T-helper 17 cell (primary cell): ENCODE data around the gene OR10A4. TPM values are rescaled to one million over a fixed set of nuclear protein-coding genes. Genes with fewer than 3 reads are reported as not detected.
"Not testable (repeated sequence)": the region's sequence is repeated elsewhere in the genome, so short reads cannot be mapped to it uniquely, and the experiment has no call there.

Experiments
- ATAC-seq: fragments of 150-1000 bp; cut with Tn5 transposase; 2 replicates; pipeline ENCODE4 v1.10.0; 2021; ENCODE audit warnings: mild to moderate bottlenecking, moderate library complexity
- DNase-seq, 3 donors: peaks; one replicate each; pipeline versions ENCODE4 v3.0.0 to v3.0.0-alpha.2; 2020 to 2021
- H3K9me3 ChIP-seq: one replicate; pipeline ENCODE4 v1.7.0; 2013; ENCODE audit warnings: low read length, mild to moderate bottlenecking; ENCODE audit not compliant: control insufficient read depth, poor library complexity, severe bottlenecking
- H3K27ac Mint-ChIP-seq: one replicate; pipeline ENCODE4 v1.8.0; 2022; ENCODE audit warnings: mild to moderate bottlenecking, moderate library complexity, mixed read lengths
- H3K27me3 Mint-ChIP-seq: one replicate; pipeline ENCODE4 v1.8.0; 2022; ENCODE audit warnings: mixed read lengths
- H3K36me3 Mint-ChIP-seq: one replicate; pipeline ENCODE4 v1.8.0; 2022; ENCODE audit warnings: low read depth, mixed read lengths
- H3K4me1 Mint-ChIP-seq: one replicate; pipeline ENCODE4 v1.8.0; 2022; ENCODE audit warnings: mild to moderate bottlenecking, mixed read lengths
- H3K4me3 Mint-ChIP-seq: one replicate; pipeline ENCODE4 v1.8.0; 2022; ENCODE audit warnings: mild to moderate bottlenecking, moderate library complexity, mixed read lengths
- total RNA-seq, 4 donors: library from RNA in 2 of 4; stranded (reverse) in 2 of 4; gene quantifications; one replicate each; pipeline ENCODE4 v1.2.3 and lab custom pipeline; 2022 to 2026

OR10A4 gene
- total RNA-seq, 2 donors from 2014 or later: not detected

DNA sequence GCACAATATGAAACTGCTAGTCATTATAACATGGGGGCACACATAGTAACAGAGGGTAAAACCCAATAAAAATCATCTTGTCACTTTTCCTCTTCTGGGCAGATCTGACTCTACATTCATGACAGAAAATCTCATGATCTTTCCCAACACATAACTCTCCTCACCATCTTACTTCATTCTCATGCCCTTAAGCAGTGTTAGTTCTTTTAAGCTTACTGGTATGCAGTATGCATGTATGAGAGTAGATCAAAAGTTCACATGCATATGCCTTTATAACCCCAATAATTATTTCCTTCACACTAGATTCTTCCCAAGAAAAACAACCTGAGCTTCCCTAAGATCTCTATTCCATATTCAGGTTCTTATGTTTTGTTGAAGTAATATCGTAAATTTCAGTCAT is 5.1 kb upstream of the OR10A4 start:
- no peak overlapping the region for H3K4me3 Mint-ChIP-seq
- peaks cover 33% of the 10 kb centered on the region for H3K27me3 Mint-ChIP-seq
- DNase-seq (no peak), ATAC-seq (no peak)
- H3K4me1 Mint-ChIP-seq: no peaks in the 10 kb centered on the region
- no peaks in the 10 kb centered on the region for H3K9me3 ChIP-seq
- H3K27ac Mint-ChIP-seq: no peak overlapping the region
- H3K36me3 Mint-ChIP-seq: peaks cover 2% of the 10 kb centered on the region

DNA sequence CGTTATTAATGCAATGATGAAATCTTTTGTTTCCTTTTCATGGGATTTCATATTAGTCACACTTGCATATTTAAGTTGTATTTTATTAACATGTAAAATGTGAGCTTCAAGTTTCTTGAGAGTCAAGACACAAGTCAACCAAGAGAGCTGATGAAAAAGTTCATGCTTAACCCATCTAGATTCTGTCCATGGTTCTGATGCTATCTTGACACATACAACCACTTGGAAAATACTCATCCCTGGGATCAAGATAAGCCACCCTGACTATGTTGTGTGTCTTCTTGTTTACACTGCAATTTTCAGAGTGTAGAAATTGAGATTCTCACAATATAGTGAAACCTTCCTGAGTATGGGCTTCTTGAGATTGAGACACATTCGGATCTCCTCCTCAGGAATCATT is 664 bp upstream of the OR10A4 start:
- Mint-ChIP-seq H3K27ac (no peak overlapping the region), H3K4me3 (no peak overlapping the region), H3K27me3 (peaks cover 42% of the 10 kb centered on the region), H3K36me3 (peaks cover 2% of the 10 kb centered on the region), H3K4me1 (no peaks in the 10 kb centered on the region)
- H3K9me3 ChIP-seq: no peaks in the 10 kb centered on the region
- no peak for DNase-seq
- no peak for ATAC-seq

DNA sequence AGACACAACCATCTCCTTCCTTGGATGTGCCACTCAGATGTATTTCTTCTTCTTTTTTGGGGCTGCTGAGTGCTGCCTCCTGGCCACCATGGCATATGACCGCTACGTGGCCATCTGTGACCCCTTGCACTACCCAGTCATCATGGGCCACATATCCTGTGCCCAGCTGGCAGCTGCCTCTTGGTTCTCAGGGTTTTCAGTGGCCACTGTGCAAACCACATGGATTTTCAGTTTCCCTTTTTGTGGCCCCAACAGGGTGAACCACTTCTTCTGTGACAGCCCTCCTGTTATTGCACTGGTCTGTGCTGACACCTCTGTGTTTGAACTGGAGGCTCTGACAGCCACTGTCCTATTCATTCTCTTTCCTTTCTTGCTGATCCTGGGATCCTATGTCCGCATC is 489 bp downstream of the OR10A4 start:
- no peak for DNase-seq
- Mint-ChIP-seq H3K36me3 (no peaks in the 10 kb centered on the region), H3K27me3 (peaks cover 46% of the 10 kb centered on the region), H3K4me3 (no peak overlapping the region), H3K4me1 (no peaks in the 10 kb centered on the region), H3K27ac (no peak overlapping the region)
- ATAC-seq: no peak
- H3K9me3 ChIP-seq: no peaks in the 10 kb centered on the region

DNA sequence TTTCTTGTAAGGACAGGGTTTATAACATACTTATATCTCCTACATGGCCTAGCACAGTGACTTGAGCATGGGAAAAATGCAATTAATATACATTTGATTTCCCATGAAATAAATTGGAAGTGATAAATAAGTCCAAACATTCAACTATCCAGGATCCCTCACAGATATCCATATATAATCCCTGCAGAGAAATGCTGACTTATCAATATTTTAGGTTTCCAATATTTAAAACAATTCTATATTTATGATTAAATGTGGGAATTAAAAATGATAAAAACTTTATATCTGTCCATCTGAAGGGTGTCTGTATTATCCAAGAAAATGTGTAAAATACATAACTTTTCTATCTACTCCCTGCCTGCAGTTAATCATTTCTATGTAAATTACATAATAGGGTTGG is 6.3 kb downstream of the OR10A4 start:
- H3K27me3 Mint-ChIP-seq: peaks cover 56% of the 10 kb centered on the region
- no peaks in the 10 kb centered on the region for H3K9me3 ChIP-seq
- peaks cover 2% of the 10 kb centered on the region for H3K36me3 Mint-ChIP-seq
- H3K4me3 Mint-ChIP-seq: no peak overlapping the region
- no peak for DNase-seq
- H3K4me1 Mint-ChIP-seq: no peaks in the 10 kb centered on the region
- ATAC-seq: no peak
- no peak overlapping the region for H3K27ac Mint-ChIP-seq

DNA sequence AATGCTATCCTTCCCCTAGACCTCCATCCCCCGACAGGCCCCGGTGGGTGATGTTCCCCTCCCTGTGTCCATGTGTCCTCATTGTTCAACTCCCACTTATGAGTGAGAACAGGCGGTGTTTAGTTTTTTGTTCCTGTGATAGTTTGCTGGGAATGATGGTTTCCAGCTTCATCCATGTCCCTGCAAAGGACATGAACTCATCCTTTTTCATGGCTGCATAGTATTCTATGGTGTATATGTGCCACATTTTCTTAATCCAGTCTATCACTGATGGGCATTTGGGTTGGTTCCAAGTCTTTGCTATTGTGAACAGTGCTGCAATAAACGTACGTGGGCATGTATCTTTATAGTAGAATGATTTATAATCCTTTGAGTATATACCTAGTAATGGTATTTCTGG is 11.3 kb downstream of the OR10A4 start:
- ATAC-seq, H3K27ac Mint-ChIP-seq, DNase-seq, H3K4me1 Mint-ChIP-seq, H3K36me3 Mint-ChIP-seq, H3K4me3 Mint-ChIP-seq, H3K9me3 ChIP-seq: not testable (repeated sequence)
- peaks cover 56% of the 10 kb centered on the region for H3K27me3 Mint-ChIP-seq

DNA sequence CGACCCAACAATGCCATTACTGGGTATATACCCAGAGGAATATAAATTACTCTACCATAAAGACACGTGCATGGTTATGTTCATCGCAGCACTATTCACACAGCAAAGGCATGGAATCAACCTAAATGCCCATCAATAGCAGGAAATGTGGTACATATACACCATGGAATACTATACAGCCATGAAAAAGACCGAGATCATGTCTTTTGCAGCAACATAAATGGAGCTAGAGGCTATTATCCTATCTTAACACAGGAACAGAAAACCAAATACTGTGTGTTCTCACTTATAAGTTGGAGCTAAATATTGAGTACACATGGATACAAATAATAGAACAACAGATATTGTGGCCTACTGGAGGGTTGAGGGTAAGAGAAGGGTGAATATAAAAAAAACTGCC is 12.4 kb downstream of the OR10A4 start:
- no peaks in the 10 kb centered on the region for H3K9me3 ChIP-seq
- Mint-ChIP-seq H3K4me3 (no peak overlapping the region), H3K36me3 (peaks cover 2% of the 10 kb centered on the region), H3K4me1 (no peaks in the 10 kb centered on the region), H3K27ac (no peak overlapping the region), H3K27me3 (peaks cover 54% of the 10 kb centered on the region)
- DNase-seq (no peak), ATAC-seq (no peak)

DNA sequence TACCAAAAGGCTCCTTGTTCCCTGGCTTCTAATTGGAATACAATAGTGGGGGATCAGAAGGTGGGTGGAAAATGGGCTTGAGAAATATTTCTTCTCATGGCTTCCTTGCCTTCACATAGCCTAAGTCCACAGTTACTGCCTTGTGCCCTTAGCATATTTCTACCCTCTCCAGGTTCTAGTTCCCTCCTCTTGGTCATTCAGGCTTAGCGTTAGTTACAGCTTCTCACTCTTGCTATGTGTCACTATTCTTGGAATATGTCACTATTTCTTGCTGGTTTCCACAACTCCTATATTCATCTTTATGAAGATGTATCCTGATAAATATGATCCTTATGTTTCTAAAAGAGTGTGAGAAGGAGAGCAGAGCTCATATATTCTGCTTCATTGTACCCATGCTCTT is 13.4 kb downstream of the OR10A4 start:
- Mint-ChIP-seq H3K4me1 (no peaks in the 10 kb centered on the region), H3K36me3 (peaks cover 2% of the 10 kb centered on the region), H3K27me3 (peaks cover 50% of the 10 kb centered on the region), H3K27ac (no peak overlapping the region), H3K4me3 (no peak overlapping the region)
- no peak for DNase-seq
- ATAC-seq: no peak
- H3K9me3 ChIP-seq: no peaks in the 10 kb centered on the region

DNA sequence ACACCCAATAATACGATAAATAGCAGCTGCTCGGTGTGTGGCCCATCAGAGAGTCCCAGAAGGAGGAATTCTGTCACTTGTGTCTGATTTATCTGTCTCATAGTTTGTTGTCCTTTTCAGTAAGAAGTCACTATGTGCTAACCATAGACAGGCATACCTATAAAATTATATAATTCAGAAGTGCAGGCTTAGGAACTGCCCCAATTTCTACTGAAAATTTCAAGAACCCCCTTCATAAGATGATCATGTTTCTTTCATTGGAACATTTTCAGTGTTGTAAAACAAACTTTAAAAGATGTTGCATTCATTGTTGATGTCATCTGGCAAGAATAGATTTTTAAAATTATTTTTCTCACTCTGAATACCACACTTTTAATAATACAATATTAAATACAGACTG is 16.0 kb downstream of the OR10A4 start, which contains the start of gene OR2D2:
OR2D2 (minus strand) TSS at position 101 of the 400 bp plus-strand sequence; CDS start at position 101, 0 bp downstream.
- no peak within 1 kb of the TSS for H3K27ac Mint-ChIP-seq
- DNase-seq: no peak
- no peak within 1 kb of the TSS for H3K4me3 Mint-ChIP-seq
- H3K36me3 Mint-ChIP-seq: no peaks in the 10 kb centered on the region
- H3K27me3 Mint-ChIP-seq: peaks cover 46% of the 10 kb centered on the region
- H3K4me1 Mint-ChIP-seq: no peaks in the 10 kb centered on the region
- H3K9me3 ChIP-seq: no peaks in the 10 kb centered on the region
- no peak for ATAC-seq

DNA sequence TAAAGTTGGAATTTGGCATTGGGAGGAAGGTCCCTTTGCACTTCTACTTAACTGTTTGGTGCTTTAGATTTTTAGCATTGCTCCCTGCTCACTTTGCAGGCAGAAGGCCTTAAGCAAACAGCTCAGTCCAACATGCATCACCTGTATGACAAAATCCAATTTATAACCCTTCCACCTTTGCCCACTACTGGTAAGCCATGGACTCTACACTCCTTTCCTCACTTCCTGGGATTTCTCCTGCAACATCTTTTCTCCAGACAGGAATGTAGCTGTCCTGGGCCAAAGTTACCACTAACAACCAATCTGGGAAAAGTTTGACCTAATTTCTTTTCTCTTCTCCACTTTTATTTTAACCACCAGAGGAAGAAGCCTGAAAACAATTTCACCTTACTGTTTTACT is 17.7 kb downstream of the OR10A4 start:
- no peak overlapping the region for H3K4me3 Mint-ChIP-seq
- H3K4me1 Mint-ChIP-seq: no peaks in the 10 kb centered on the region
- ATAC-seq (no peak), DNase-seq (no peak)
- H3K27ac Mint-ChIP-seq: no peak overlapping the region
- peaks cover 62% of the 10 kb centered on the region for H3K27me3 Mint-ChIP-seq
- no peaks in the 10 kb centered on the region for H3K36me3 Mint-ChIP-seq
- no peaks in the 10 kb centered on the region for H3K9me3 ChIP-seq

DNA sequence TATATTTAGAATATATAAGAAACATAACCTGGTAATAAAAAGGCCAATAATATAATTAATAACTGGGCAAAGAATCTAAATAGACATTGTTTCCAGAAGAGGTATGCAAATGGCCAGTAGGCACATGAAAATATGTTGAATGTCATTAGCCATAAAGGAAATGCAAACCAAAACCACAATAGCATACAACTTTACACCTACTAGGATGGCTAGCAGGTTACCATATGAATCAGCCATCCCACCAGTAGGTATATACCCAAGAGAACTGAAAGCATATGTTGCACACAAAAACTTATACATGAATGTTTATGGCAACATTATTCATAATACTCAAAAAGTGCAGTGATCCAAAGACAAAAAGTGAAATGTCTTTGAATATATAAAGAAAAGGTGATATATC is 18.6 kb downstream of the OR10A4 start:
- H3K36me3 Mint-ChIP-seq: no peaks in the 10 kb centered on the region
- no peak overlapping the region for H3K4me3 Mint-ChIP-seq
- H3K27me3 Mint-ChIP-seq: peaks cover 61% of the 10 kb centered on the region
- no peak for ATAC-seq
- DNase-seq: no peak
- H3K27ac Mint-ChIP-seq: no peak overlapping the region
- H3K4me1 Mint-ChIP-seq: no peaks in the 10 kb centered on the region
- H3K9me3 ChIP-seq: no peaks in the 10 kb centered on the region

DNA sequence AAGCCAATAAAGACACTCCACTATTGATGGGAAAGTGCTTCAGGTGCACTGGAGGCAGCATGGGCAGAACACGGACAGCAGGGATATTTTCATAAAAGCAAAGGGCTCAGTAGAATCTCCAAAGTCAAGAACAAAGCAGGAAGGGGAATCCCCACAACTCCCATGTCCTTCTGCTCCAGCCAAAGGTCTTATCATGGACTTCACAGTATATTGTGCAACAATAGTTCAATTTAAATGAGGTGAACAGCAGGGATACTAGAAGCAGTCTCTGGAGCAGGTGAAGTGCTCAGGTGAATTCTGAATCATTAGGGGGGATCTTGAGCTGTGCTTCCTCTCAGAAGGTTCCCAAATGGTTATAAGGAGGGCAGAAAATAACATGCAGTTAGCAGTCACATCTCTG is 22.5 kb downstream of the OR10A4 start:
- Mint-ChIP-seq H3K27ac (no peak overlapping the region), H3K4me3 (no peak overlapping the region), H3K4me1 (no peaks in the 10 kb centered on the region), H3K36me3 (no peaks in the 10 kb centered on the region), H3K27me3 (peaks cover 46% of the 10 kb centered on the region)
- no peaks in the 10 kb centered on the region for H3K9me3 ChIP-seq
- ATAC-seq (no peak), DNase-seq (no peak)

DNA sequence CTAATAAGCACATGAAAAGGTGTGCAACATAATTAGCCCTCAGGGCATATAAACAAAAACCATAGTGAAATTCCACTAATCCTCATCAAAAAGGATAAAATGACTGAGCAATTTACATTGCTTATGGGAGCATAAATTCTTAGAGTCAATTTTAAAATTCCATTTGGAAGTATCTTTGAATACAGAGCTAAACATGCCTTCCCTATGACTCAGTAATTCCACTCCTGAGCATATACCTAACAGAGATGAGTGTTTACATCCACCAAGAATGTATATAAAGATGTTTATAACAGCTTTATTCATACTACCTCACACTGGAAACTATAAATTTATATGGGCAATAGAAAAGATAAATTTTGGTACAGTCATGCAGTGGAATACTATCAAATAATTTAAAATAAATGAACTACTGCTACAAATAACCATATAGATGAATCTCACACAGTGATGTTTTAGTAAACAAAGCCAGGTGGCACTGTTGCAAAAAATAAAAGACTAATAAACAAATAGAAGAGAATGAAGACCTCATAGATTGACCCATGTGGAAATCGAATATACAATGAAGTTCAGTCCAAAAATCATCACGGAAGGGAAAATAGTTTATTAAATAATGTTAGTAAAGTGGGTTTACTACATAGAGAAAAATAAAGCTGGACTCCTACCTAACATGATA is 24.0 kb downstream of the OR10A4 start:
- H3K4me1 Mint-ChIP-seq: no peaks in the 10 kb centered on the region
- no peak for DNase-seq
- H3K4me3 Mint-ChIP-seq: no peak overlapping the region
- ATAC-seq: no peak
- no peaks in the 10 kb centered on the region for H3K36me3 Mint-ChIP-seq
- no peak overlapping the region for H3K27ac Mint-ChIP-seq
- peaks cover 37% of the 10 kb centered on the region for H3K27me3 Mint-ChIP-seq
- no peaks in the 10 kb centered on the region for H3K9me3 ChIP-seq

DNA sequence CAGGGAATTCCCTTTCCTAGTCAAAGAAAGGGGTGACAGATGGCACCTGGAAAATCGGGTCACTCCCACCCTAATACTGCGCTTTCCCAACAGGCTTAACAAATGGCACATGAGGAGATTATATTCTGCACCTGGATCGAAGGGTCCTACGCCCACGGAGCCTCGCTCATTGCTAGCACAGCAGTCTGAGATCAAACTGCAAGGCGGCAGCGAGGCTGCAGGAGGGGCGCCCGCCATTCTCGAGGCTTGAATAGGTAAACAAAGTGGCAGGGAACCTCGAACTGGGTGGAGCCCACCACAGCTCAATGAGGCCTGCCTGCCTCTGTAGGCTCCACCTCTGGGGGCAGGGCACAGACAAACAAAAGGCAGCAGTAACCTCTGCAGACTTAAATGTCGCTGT is 28.4 kb downstream of the OR10A4 start:
- not testable (repeated sequence) for DNase-seq, H3K9me3 ChIP-seq, H3K4me3 Mint-ChIP-seq, H3K36me3 Mint-ChIP-seq, H3K27ac Mint-ChIP-seq, H3K4me1 Mint-ChIP-seq, ATAC-seq
- peaks cover 11% of the 10 kb centered on the region for H3K27me3 Mint-ChIP-seq

DNA sequence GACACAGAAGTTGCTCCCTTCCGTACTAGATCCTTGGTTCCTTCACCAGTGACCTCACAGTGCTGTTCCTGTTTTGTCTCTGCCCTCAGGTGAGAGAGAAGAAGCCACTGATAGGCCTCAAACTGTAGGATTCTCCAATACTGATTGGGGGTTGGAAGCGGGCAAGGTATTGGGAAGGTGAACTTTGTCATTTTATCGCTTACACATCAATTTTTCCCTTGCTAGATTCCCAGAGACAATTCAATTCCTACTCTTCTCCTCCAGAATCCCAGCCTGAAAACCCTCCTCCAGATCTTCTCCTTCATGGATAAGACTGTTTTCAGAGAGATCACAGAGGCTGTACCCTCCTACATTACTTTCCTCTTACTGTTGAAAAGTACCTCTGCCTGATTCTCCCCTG is 35.0 kb downstream of the OR10A4 start:
- Mint-ChIP-seq H3K27me3 (no peaks in the 10 kb centered on the region), H3K36me3 (no peaks in the 10 kb centered on the region), H3K4me1 (no peaks in the 10 kb centered on the region), H3K4me3 (no peak overlapping the region), H3K27ac (no peak overlapping the region)
- H3K9me3 ChIP-seq: no peaks in the 10 kb centered on the region
- DNase-seq (no peak), ATAC-seq (no peak)
